GM19239 (cell line): ENCODE data around the gene CCDC102A.
"Not testable (repeated sequence)": the region's sequence is repeated elsewhere in the genome, so short reads cannot be mapped to it uniquely, and the experiment has no call there.

Experiments used
- DNase-seq: peaks from one replicate; pipeline ENCODE4 v3.0.0; 2011; ENCODE audit warnings: low spot score; ENCODE audit not compliant: insufficient read length
- FAIRE-seq: peaks from 2 replicates; lab custom pipeline; 2011; peaks lifted over from hg19 to GRCh38; lab: Jason Lieb, UNC

CCDC102A gene

DNA sequence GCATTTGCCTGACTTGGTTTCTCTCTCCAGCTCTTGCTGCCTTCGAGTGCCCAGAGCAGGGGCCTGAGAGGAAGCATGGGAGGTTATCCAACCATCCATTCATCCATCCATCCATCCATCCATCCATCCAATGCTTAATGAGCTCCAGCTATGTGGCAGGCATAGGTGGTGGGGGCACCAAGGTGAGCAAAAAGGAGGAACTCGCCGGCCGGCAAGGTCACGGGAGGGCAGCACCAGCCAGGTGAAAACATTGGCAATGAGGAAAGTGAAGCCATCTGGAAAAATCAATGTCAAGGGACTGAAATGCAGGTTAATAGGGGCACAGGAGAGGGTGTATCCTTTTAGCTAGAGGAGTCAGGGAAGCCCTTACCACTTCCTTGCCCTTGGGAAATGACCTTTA lies 31.9 kb downstream of the CCDC102A start:
- no peak for DNase-seq
- no peak for FAIRE-seq

DNA sequence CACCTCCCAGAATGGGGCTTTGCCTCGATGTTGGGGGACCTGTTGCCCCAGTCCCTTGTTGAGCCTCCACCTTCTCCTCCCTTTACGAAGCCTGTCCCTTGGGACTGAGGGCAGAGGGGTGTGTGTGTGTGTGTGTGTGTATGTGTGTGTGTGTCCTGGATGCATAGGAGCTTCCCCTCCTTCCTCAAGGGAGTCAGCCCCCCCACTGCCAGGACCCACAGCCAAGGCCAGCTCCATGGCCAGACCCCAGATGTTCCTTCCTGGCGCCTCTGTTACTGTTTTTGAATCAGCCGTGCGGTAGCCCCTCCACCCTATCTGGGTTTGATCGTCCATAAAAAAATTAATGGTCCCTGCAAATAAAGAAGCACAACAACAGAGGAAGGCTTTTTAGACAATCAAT lies 32.4 kb downstream of the CCDC102A start:
- no peak for FAIRE-seq
- DNase-seq, result no peak

DNA sequence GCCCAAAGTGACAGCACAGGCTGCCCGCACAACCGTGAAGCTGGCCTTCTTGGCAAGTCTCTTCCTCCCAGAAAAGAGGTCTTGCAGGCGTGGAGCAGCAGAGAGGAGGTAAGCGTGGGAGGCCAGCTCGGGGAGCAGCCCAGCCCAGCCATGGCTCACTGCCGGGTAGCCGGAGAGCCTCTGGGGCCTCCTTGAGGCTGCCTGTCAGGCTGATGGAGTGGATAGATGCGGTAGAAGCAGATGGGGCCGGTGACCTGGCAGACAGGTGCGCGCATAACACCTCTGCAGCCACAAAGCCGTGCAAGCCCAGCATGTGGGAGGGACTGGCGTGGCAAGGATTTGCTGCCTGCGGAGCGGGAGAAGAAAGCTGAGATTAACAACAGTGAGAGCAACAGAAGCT lies 33.0 kb downstream of the CCDC102A start:
- DNase-seq, result no peak
- no peak for FAIRE-seq

DNA sequence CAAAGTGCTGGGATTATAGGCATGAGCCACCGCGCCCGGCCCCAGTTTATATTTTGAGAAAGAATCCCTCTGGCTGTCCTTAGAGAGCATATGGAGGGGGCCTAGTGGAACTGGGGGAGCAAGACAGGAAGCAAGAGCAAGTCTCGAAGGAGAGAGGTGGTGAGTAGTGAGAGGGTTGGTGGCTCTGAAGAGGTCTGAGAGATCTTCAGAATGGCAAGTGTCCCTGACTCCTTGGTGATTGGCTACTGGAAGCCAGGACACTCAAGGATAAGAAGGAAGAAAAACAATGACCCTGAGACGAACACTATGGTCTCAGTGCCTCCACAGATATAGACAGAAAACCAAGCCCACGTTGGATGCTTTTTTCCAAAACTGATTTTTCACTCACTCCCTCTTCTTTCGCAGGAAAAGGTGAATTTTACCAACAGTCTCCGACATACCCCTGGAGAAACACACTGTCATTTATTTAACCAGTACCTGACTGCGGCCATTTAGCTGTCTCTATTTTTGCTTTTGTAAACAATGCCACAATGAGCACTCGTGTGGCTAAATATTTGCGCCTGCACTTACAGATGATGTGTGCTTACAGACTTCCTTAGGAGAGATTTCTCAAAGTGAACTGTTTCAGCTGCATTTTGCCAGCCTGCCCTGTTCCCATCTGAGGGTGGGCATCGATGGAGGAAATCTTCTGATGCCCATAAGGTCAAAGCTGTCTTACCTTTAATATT lies 34.2 kb downstream of the CCDC102A start:
- FAIRE-seq, result no peak
- DNase-seq, result no peak

DNA sequence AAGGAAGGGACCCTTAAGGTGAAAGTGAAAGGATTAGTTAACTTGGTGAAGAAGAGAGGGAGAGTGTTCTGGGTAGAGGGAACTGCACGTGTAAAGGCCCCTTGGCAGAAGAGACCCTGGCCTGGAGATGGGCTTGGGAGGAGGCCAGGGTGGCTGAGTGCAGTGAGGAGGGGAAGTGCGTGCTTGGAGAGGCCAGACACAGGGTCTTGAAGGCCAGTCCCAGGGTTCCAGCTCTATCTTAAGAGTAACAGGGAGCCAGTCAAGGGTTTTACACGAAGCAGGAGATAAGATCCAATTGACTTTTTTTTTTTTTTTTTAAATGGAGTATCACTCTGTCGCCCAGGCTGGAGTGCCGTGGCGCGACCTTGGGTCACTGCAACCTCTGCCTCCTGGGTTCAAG lies 34.9 kb downstream of the CCDC102A start:
- no peak for FAIRE-seq

DNA sequence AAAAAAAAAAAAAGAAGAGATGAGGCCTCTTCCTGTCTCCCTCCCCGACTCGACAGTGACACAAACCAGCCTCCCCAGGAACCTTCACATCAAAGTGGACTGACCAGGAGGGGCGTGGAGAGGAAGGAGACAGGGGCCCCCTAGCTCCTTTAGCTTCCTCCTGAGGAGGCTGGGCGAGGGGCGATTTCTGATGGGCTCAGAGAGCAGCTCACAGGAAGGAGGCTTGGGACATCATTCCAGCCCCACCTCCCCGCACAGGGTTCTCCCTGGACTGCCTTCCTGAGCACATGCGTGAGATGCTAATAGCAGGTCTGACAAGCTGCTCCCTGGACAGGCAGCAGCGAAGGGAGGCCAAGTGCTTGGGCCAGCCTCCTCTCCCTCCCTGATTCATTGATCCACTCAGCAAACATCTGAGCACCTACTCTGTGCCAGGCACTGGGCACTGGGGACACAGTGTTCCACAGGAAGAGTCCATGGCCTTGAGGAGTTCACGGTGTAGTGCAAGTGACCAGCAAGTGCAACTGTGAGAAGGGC lies 35.7 kb downstream of the CCDC102A start:
- FAIRE-seq, result no peak

More for the DNA sequence above, 34.9 kb downstream of the CCDC102A start:
- no peak for DNase-seq

DNA sequence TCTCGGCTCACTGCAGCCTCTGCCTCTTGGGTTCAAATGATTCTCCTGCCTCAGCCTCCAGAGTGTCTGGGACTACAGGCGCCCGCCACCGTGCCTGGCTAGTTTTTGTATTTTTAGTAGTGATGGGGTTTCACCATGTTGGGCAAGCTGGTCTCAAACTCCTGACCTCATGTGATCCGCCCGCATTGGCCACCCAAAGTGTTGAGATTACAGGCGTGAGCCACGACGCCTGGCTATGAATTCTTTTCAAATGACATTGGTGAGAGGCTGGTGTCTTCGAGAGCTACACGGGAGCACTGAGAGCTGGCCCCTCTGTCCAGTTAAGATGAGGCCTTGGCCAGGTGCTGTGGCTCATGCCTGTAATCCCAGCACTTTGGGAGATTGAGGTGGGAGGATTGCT lies 36.4 kb downstream of the CCDC102A start:
- not testable (repeated sequence) for DNase-seq, FAIRE-seq

More for the DNA sequence above, 35.7 kb downstream of the CCDC102A start:
- no peak for DNase-seq

DNA sequence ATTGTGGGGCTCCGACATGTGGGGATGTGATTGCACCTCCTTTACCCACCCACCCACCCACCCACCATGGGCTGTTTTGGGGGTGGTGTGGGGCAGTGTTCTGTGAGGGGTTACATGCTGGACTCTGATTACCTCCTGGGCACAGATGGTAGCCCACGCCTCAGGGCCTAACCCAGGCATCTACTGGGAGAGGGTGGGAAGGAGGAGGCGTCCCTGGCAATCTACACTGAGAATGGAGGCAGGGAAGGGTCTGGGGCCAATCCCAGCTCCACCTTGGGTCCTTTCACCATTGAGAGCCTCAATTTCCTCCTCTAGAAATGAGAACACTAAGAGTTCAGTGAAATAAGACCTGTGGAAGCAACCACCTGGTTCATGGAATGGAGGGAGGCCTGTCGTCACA lies 38.3 kb downstream of the CCDC102A start:
- DNase-seq, result no peak
- no peak for FAIRE-seq

DNA sequence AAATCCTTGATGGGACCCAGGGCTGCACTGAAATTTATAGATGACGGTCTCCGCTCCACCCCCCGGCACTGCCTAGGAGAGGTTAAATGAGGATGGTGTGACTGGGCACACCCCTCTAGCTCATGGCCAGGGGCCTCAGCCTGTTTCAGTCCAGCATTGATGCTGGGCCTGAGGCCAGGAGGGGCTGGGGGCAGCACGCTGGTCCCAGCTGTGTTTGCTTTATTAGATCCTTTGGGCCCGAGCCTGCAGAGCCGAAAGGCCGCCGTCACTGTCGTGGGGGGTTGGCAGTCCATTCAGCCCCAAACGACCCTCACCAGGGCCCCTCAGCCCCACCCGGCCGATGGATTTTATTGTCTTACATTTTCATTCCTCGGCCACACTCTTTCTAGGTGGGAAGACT lies 39.2 kb downstream of the CCDC102A start:
- DNase-seq, result no peak
- no peak for FAIRE-seq

DNA sequence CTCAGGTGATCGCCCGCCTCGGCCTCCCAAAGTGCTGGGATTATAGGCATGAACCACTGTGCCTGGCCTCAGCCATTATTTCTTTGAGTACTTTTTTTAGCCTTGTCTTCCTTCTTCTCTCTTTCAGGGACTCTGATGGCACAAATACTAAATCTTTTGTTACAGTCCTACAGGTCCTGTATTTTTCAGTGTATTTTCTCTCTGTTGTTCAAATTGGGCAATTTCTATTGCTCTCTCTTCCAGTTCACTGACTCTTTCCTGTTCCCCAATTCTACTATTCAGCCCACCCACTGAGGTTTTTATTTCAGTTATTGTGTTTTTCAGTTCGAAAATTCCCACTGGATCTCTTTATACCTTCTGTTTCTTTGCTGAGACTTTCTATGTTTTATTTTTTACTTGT lies 42.6 kb downstream of the CCDC102A start:
- FAIRE-seq (no peak), DNase-seq (no peak)

DNA sequence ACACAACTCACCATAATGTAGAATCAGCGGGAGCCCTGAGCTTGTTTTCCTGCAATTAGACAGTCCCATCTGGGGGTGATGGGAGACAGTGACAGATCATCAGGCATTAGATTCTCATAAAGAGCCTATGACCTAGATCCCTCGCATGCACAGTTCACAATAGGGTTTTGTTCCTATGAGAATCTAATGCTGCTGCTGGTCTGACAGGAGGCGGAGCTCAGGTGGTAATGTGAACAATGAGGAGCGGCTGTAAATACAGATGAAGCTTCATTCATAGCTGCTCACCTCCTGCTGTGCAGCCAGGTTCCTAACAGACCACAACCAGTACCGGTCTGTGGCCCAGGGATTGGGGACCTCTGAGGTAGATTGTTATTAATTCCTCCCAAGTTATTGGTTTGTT lies 47.1 kb downstream of the CCDC102A start:
- no peak for FAIRE-seq
- no peak for DNase-seq

DNA sequence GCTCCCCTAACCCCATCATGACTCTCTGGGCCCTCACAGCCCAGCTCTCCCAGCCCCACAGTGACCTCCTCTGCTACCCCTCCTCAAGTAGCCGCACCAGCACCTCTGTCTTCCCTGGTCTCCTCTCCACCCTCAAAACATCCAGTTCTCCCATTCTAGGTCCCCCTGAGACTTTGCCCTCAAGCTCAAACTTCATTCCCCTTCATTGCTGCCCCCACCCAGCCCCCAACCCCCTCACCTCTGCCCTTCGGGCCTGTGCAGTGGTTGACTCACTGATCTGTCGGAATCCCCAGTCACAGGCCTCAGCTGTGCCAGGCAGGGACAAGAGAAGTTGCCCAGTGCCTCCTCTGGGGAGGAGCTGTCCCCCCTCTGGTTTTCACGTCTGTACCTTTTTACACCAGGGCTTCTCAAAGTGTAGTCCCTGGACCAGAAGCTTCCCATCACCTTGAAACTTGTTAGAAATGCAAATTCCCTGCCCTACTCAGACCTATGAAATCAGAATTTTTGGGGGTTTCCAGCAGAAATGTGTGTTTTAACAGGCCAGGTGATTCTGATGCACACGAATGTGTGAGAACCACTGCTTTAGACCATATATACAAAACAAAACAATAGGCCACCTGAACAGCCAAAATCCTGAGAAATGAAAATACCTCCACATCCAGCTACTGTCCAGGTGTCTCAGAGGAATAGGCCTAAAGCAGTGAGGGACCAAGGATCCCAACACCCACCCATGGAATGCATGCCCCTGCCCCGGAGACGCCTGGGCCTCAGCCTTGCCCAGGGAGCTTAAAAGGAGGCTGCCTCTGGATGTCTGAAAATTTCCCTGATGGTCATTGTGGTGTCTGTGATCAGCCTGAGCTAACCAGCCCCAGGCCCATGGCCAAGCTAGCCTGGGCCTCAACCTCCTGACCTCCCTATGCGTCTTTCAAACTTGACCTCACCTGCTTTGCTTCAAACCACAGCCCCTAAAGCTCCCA lies 49.2 kb downstream of the CCDC102A start:
- DNase-seq (no peak), FAIRE-seq (peak; percentile 14)

DNA sequence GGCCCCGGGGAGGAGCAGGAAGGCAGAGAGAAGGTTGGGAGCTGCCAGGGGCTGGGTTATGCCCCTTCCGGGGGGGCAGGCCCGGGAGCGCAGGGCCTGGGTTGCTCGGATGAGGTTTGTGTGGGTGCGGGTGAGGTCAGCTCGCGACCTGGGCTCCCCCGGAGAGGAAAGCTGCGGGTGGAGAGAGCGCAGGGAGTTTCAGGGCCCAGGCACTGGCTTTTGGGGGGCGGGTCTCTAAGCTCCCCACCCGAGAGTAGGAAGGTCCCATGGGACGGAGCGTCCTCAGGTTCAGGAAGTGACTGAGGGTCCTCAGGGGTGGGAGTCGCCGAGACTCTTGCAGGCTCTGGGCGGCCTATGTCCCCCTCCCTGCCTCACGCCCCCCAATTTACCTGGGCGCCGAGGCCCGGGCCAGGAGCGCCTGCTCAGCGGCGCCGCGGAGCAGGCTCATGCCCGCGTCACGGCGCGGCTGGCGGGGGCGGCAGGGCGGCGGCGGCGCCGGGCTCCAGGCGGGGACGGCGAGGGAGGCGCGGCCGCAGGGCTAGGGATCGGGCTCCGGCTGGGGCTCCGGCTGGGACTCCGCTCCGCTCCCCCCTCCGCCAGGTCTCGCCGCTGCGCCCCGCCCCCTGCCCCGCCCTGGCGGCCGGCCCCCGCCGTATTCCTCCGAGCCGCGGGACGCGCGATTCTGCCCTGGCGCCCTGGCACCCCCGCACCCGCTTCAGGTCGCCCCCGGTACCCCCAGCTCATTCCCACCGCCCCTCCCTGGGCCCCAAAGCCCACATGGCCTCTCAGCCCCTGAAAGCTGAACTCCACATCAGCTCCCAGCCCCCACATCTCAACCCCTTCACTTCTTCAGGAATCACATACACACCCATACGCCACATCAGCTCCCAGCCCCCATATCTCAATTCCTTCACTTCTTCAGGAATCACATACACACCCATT lies 50.2 kb downstream of the CCDC102A start, which contains the start of gene DOK4:
TSS of gene DOK4 (minus strand) at position 578 of the 942 bp plus-strand sequence. CDS start 6,986 bp downstream, outside the sequence.
- no peak for FAIRE-seq

DNA sequence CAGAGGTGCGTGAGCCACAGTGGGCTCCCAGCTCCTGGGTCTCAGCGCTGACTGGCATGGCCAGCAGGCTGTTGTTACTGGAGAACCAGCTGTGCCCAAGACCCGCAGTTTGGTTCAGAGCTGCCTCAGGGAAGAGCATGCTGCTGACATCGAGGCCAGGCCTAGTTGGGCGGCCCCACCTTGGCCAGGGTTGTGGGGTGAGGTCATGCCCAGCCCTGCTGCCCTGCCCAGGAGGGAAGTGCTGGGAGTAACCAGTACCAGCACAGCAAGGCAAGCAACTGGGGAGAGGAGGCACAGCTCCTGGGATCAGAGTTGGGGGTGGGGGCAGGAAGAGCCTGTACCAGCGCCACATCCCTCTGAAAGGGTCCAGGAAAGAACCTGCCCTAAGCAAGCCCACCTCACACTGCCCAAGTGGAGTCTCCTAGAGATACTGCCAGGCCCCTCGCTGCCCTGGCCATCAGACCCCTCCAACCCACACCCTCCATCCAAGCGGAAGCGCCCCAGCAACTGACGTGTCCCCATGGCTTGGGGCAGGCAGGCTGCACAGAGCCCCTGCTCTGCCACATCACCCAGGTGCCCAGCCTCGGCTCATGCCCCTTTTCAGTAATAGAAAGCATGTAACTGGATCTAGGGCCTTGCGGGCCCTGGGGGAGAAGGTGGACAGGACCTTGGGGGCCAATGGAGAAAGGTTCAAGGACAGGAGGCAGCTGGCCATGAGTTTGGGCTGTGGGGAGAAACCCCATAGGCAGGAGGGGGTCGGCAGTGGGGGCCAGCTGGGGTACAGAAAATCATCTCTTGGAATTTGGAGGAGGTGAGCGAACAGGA lies 51.1 kb downstream of the CCDC102A start:
- no peak for DNase-seq
- no peak for FAIRE-seq

More for the DNA sequence above, 50.2 kb downstream of the CCDC102A start, which contains the start of gene DOK4:
- peak; percentile 93 for DNase-seq

DNA sequence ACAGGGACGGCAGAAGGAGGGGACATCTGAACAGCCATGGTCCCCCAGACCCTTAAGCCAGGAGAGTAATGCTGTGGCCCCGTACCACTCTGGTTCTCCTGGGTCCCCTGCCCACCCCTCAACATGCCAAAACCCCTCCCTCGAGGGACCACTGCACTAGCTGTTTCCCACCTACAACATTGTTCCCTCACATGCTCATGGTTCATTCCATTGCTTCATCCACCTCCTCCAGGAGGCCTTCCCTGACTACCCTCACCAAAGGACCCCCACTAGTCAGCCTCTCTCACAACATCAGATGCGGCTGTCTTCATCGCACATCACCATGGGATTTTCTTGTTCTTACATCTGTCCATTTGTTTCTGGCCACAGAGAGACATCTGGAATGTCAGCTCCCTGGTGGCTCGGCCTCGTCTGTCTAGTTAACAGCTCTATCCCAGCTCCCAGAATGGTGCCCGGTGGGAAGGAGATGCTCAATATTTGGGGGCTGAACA lies 51.8 kb downstream of the CCDC102A start:
- FAIRE-seq (no peak), DNase-seq (no peak)

DNA sequence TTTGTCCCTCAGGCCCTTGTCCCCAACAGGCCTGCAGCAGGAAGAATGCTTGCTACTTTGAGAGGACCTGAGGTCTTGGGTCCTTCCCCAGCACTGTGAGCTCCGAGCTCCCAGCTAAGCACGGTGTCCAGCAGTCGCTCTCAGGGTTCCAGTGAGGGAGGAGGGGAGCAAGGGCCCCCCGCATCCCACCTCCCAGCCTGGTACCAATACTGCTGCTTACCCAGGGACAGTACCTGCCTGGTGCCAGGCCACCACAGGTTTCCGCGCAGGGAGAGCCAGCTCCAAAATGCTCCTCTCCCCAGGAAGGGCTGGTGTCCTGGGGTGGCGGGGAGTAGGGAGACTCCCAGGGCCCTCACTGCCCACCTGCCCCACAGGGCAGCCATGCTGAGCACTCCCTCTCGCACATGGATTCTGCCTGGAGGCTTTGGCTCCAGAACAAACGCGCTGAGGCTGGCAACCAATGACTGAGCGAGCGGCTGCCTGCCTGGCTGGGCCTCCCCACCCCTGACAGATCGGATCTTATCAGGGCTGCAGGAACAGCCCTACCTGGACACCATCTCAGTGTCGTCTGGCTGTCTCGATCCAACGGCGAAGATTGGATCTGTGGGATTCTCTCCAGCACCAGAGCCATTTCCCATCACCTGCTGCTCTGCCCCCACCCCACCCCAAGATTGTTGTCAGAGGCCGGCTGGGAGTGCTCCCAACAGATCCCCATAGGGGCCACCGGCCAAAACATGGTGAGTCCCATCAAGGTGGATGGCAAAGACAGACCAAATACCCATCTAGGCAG lies 52.5 kb downstream of the CCDC102A start:
- FAIRE-seq, result no peak

DNA sequence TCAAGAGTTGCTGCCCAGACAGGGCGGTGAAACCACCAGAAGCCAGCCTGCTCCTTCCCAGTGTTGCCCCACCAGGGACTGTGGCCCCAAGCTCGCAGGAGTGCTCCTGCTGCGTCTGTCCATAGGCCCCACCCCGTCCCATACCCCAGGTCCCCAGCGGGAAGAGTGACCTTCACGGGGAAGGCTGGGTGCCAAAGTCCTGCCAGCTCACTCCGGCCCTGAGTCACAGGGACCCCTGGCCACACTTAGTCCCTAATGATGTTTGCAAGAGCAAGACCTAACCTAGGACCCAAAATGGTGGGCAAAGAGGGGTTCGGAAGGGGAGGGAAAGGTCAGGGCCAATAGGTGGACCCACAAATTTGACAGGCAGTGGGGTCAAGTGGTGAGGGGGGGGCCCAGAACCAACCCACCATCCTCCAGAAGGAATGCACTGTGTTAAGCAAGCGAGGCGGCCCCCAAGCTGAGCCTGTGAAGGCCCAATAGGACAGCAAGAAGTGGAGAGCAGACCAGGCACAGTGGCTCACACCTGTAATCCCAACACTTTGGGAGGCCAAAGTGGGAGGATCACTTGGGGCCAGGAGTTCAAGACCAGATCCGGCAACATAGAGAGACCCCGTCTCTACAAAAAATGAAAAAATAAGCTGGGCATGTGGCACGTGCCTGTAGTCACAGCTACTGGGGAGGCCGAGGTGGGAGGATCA lies 53.4 kb downstream of the CCDC102A start:
- no peak for DNase-seq
- no peak for FAIRE-seq

More for the DNA sequence above, 52.5 kb downstream of the CCDC102A start:
- no peak for DNase-seq
